K562 (cell line): ENCODE results near the gene NACAD. TPM values are rescaled to one million over a fixed set of nuclear protein-coding genes. Genes with fewer than 3 reads are reported as not detected.

Source experiments
- ATAC-seq: fragments of 200-7000 bp; cut with Tn5 transposase; 3 replicates; pipeline ENCODE4 v1.9.1; 2020; ENCODE audit warnings: moderate library complexity
- BruUV-seq: library from RNA; stranded (reverse); fragments of 400-500 nt; replicated peaks from 2 replicates; lab custom pipeline; 2021; lab: Mats Ljungman, UMichigan
- CTCF ChIA-PET: fragments of 300-600 bp; formaldehyde crosslinking; extraction: SDS; loops from one replicate; lab custom pipeline; 2021; ENCODE audit warnings: low intra/inter-chr PET ratio; lab: Yijun Ruan, JAX
- POLR2A ChIA-PET: fragments of 300-600, 350-650 bp; sonication (Branson Sonifier 250); formaldehyde crosslinking; extraction: SDS; loops from one replicate; lab custom pipeline; 2021; ENCODE audit warnings: antibody characterized with exemption, inconsistent platforms; lab: Yijun Ruan, JAX
- DNase-seq, 4 experiments: peaks; one replicate each; pipeline versions ENCODE4 v3.0.0 to v3.0.0-alpha.2; 2011 to 2018; ENCODE audit warnings: low spot score in 3 of 4, mixed read lengths in 3 of 4; ENCODE audit errors: extremely low read depth in 1 of 4
- FAIRE-seq: peaks from 2 replicates; lab custom pipeline; 2011; peaks lifted over from hg19 to GRCh38; lab: Jason Lieb, UNC
- H2AFZ ChIP-seq: 2 replicates; pipeline ENCODE4 v1.6.0; 2011; ENCODE audit warnings: low read depth, low read length, control low read depth, inconsistent platforms
- H3K27ac ChIP-seq: fragments of 200-600 bp; 3 replicates; pipeline ENCODE4 v1.8.0; 2011; ENCODE audit warnings: low read depth, mild to moderate bottlenecking, control low read depth, inconsistent platforms, low read length, moderate library complexity, mixed read lengths; ENCODE audit errors: extremely low read depth
- H3K27me3 ChIP-seq, 2 experiments: fragments of 300-600 bp in 1 of 2; 2 replicates in 1 of 2; 3 replicates in 1 of 2; pipeline versions ENCODE4 v1.6.0 to v1.8.0; 2011; ENCODE audit warnings: inconsistent platforms in 2 of 2, low read length in 2 of 2, mild to moderate bottlenecking in 1 of 2, mixed read lengths in 1 of 2, moderate library complexity in 1 of 2; ENCODE audit not compliant: control insufficient read depth in 2 of 2, insufficient read depth in 2 of 2
- H3K36me3 ChIP-seq: fragments of 300-600 bp; 3 replicates; pipeline ENCODE4 v1.8.0; 2011; ENCODE audit warnings: mild to moderate bottlenecking, low read length, inconsistent platforms; ENCODE audit not compliant: control insufficient read depth, insufficient read depth
- H3K4me1 ChIP-seq, 2 experiments: fragments of 200-600 bp in 1 of 2; replicated peaks in 1 of 2; 2 replicates in 1 of 2; 3 replicates in 1 of 2; pipeline versions ENCODE4 v1.5.1 to v1.8.0; 2011; ENCODE audit warnings: inconsistent platforms in 2 of 2, low read length in 2 of 2, mild to moderate bottlenecking in 1 of 2, mixed read lengths in 1 of 2, moderate library complexity in 1 of 2; ENCODE audit not compliant: control insufficient read depth in 2 of 2, insufficient read depth in 2 of 2
- H3K4me2 ChIP-seq: 2 replicates; pipeline ENCODE4 v1.6.1; 2011; ENCODE audit warnings: low read length, control low read depth, inconsistent platforms, mixed read lengths; ENCODE audit not compliant: insufficient read depth
- H3K4me3 ChIP-seq: fragments of 200-600 bp; sonication (generic), shearing (Covaris generic); 2 replicates; pipeline ENCODE4 v1.5.1; 2016; ENCODE audit warnings: control low read depth, inconsistent platforms
- H3K79me2 ChIP-seq: fragments of 200-600 bp; 3 replicates; pipeline ENCODE4 v1.8.0; 2011; ENCODE audit warnings: low read length, inconsistent platforms; ENCODE audit not compliant: control insufficient read depth, insufficient read depth
- H3K9ac ChIP-seq, 2 experiments: 2 replicates each; pipeline versions ENCODE4 v1.6.0 to v1.6.1; 2011; ENCODE audit warnings: low read depth in 2 of 2, low read length in 2 of 2, control low read depth in 1 of 2, inconsistent platforms in 1 of 2, mild to moderate bottlenecking in 1 of 2, mixed read lengths in 1 of 2; ENCODE audit not compliant: insufficient read depth in 1 of 2
- H3K9me1 ChIP-seq: one replicate; pipeline ENCODE4 v1.6.0; 2011; ENCODE audit warnings: inconsistent platforms, mild to moderate bottlenecking, low read length, moderate library complexity; ENCODE audit not compliant: control insufficient read depth, insufficient read depth
- H3K9me3 ChIP-seq: replicated peaks from 2 replicates; pipeline ENCODE4 v1.5.1; 2011; ENCODE audit warnings: low read depth, low read length, inconsistent platforms; ENCODE audit not compliant: control insufficient read depth, insufficient read depth
- H4K20me1 ChIP-seq: replicated peaks from 2 replicates; pipeline ENCODE4 v1.6.1; 2011; ENCODE audit warnings: low read length, inconsistent platforms, mixed read lengths; ENCODE audit not compliant: control insufficient read depth, insufficient read depth
- ATF4 ChIP-seq: fragments of 450-650 bp; formaldehyde crosslinking; IDR thresholded peaks from 2 replicates; pipeline ENCODE4 v1.4.0; 2022; ENCODE audit warnings: mild to moderate bottlenecking, moderate library complexity
- CCAR2 ChIP-seq: fragments of 200-400 bp; formaldehyde crosslinking; IDR thresholded peaks from 2 replicates; pipeline ENCODE4 v1.6.1; 2017; ENCODE audit warnings: mild to moderate bottlenecking, low read depth, low read length
- EZH2 ChIP-seq: IDR thresholded peaks from 2 replicates; pipeline ENCODE4 v1.6.1; 2012; ENCODE audit warnings: low read depth, mild to moderate bottlenecking, inconsistent platforms, low read length, borderline replicate concordance
- HDAC1 ChIP-seq, 2 experiments: fragments of 450-650 bp; IDR thresholded peaks; 2 replicates each; pipeline ENCODE4 v1.6.1; 2016 to 2017; ENCODE audit warnings: inconsistent platforms in 1 of 2, mild to moderate bottlenecking in 1 of 2, moderate library complexity in 1 of 2
- KHSRP ChIP-seq: fragments of 450-650 bp; IDR thresholded peaks from 2 replicates; pipeline ENCODE4 v1.6.1; 2017
- RBM39 ChIP-seq: fragments of 200-400 bp; formaldehyde crosslinking; optimal IDR thresholded peaks from 2 replicates; pipeline ENCODE3; 2018; ENCODE audit warnings: low read depth, low read length
- WGBS: fragments of 100-300 bp; shearing (Covaris generic); methylation state at CpG from one replicate; pipeline ENCODE4 v1.1.6; 2016; ENCODE audit warnings: low coverage, mixed read lengths; ENCODE audit not compliant: insufficient coverage; ENCODE audit errors: missing lambda C conversion rate; 5-methylcytosine and 5-hydroxymethylcytosine counted together
- in situ Hi-C: fragments of 300-500 bp; cut with MboI; formaldehyde crosslinking; loops from 4 replicates; pipeline ENCODE4 v1.15.0; 2018; ENCODE audit warnings: inconsistent platforms, mixed read lengths
- intact Hi-C: fragments of 100-400 bp; cut with micrococcal nuclease; formaldehyde crosslinking; loops from 2 replicates; pipeline ENCODE4 v1.14.2; 2022
- polyA plus RNA-seq, 8 experiments: library from polyadenylated mRNA; depleted of rRNA in 4 of 8; stranded (reverse) in 5 of 8; unstranded in 3 of 8; fragments of >200 nt; fragmentation: Nextera tagmentation in 2 of 8; fragmentation: Illumina TruSeq in 1 of 8; extraction: Ambion mirVana in 2 of 8; extraction: Trizol in 1 of 8; gene quantifications; 2 replicates each; pipeline versions ENCODE4 v1.2.1 to v1.2.3, GENCODE V29; 2011 to 2014; ENCODE audit warnings: inconsistent platforms in 1 of 8, missing spikeins in 1 of 8
- total RNA-seq, 7 experiments: library from RNA; depleted of rRNA in 6 of 7; stranded (reverse); fragments of >200 nt in 6 of 7; fragmentation: Illumina TruSeq in 2 of 7; extraction: Trizol in 2 of 7; gene quantifications; 2 replicates each; pipeline versions ENCODE4 v1.2.1 to v1.2.3, GENCODE V29; 2011 to 2021; ENCODE audit warnings: low replicate concordance in 1 of 7
- TF ChIP-seq, protein P1 (sequence below): fragments of 250-450 bp; sonication (Bioruptor Pico); IDR thresholded peaks from 2 replicates; pipeline ENCODE4 v1.5.0; 2021

The NACAD gene
- total and polyA plus RNA-seq, 9 of the 15 experiments (the other 6 are each of a cell fraction or from before 2014, with no cell fraction given) = under 0.01 to 0.03 (median 0.02) TPM; not detected in 5

DNA sequence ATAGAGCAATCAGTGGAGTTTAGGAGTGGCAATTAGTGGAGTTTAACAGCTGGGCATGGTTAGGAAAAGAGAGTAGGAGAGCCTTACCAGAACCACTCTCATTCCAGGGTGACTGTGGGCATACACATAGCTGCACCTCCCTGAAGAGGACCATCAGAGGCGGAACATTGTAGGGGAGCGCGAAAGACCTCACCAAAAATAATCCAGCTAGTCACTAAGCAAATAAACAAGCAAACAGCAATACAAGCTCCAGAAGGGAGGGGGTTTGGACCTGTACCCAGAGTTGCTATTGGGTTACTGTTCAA is 4.1 kb upstream of the NACAD start (continued):
- TF ChIP-seq ATF4 (CRISPR knock-in tag) = no peak
- TF ChIP-seq RBM39 = no peak
- no peak for TF ChIP-seq CCAR2

GRCh38 chr7:45092100-45092930 is 3.5 kb upstream of the NACAD start:
- H3K9me3 ChIP-seq = no peaks in the 10 kb centered on the region; the same call in none of the 2 replicates
- H4K20me1 ChIP-seq = 0 out of 2 replicates have a peak, but pooled peaks cover 4% of the 10 kb centered on the region
- no peak overlapping the region for H3K27ac ChIP-seq
- TF ChIP-seq EZH2 (no peak), KHSRP (no peak), HDAC1 (IDR thresholded peaks at IDR 0.05) (no peak)
- TF ChIP-seq, protein P1, sequence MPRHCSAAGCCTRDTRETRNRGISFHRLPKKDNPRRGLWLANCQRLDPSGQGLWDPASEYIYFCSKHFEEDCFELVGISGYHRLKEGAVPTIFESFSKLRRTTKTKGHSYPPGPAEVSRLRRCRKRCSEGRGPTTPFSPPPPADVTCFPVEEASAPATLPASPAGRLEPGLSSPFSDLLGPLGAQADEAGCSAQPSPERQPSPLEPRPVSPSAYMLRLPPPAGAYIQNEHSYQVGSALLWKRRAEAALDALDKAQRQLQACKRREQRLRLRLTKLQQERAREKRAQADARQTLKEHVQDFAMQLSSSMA (CRISPR knock-in tag) = no peak
- peak overlapping the region; percentile 54 for H2AFZ ChIP-seq
- H3K4me2 ChIP-seq = no peak overlapping the region
- no peaks in the 10 kb centered on the region for H3K9me1 ChIP-seq
- DNase-seq = peak in 2 of 4 experiments; percentile 43 to 44
- BruUV-seq = no TSS peak
- no peak overlapping the region; a peak in 1 of 4 replicates for H3K9ac ChIP-seq
- H3K4me1 ChIP-seq = peaks cover 2 to 20% of the 10 kb centered on the region in 2 experiments; a peak in 3 of 5 replicates
- H3K27me3 ChIP-seq = no peaks in the 10 kb centered on the region
- POLR2A ChIA-PET = interaction anchor here (0.6 to 2.3 kb wide), 3 partner anchors 12 to 52 kb away, joined by 3 to 19 read pairs (median 7); partner anchors contain the start of gene TBRG4
- H3K4me3 ChIP-seq = no peak overlapping the region
- in situ Hi-C loops (no loop called here), intact Hi-C loops (no loop called here)
- H3K79me2 ChIP-seq = no peaks in the 10 kb centered on the region
- CTCF ChIA-PET = no interaction called here
- peak; percentile 19; the same call in 2 of the 3 replicates for ATAC-seq
- no peaks in the 10 kb centered on the region for H3K36me3 ChIP-seq
- 2% methylated on average over 7 of the region's 7 CpGs for WGBS
- peak; percentile 48 for FAIRE-seq
